Activated naive CD4-positive, alpha-beta T cell treated with anti-CD3 and anti-CD28 coated beads for 36 hours (primary cell): ENCODE measurements around the gene IL12RB2. TPM values are rescaled to one million over a fixed set of nuclear protein-coding genes. Genes with fewer than 3 reads are reported as not detected.

Source experiments
- CTCF ChIA-PET: fragments of 350-600 bp; sonication (Branson Sonifier 250); formaldehyde crosslinking; loops from one replicate; lab custom pipeline; 2021; ENCODE audit warnings: antibody characterized with exemption; lab: Charles Lee
- DNase-seq: peaks from one replicate; pipeline ENCODE4 v3.0.0-alpha.2; 2020
- H3K27ac Mint-ChIP-seq: one replicate; pipeline ENCODE4 v1.8.0; 2021; ENCODE audit warnings: mild to moderate bottlenecking, mixed read lengths
- H3K27me3 Mint-ChIP-seq: one replicate; pipeline ENCODE4 v1.8.0; 2021; ENCODE audit warnings: low read depth, mixed read lengths
- H3K36me3 Mint-ChIP-seq: one replicate; pipeline ENCODE4 v1.8.0; 2021; ENCODE audit warnings: low read depth, mixed read lengths
- H3K4me1 Mint-ChIP-seq: one replicate; pipeline ENCODE4 v1.8.0; 2021; ENCODE audit warnings: low read depth, mixed read lengths
- H3K4me3 Mint-ChIP-seq: one replicate; pipeline ENCODE4 v1.8.0; 2021; ENCODE audit warnings: mild to moderate bottlenecking, moderate library complexity, mixed read lengths
- H3K9me3 Mint-ChIP-seq: one replicate; pipeline ENCODE4 v1.8.0; 2021; ENCODE audit warnings: mixed read lengths
- intact Hi-C: fragments of 100-400 bp; cut with micrococcal nuclease; formaldehyde crosslinking; loops from one replicate; pipeline ENCODE4 v1.15.1; 2023
- total RNA-seq, 2 experiments: library from RNA; stranded (reverse); gene quantifications; one replicate each; pipeline ENCODE4 v1.2.3, GENCODE V29; 2021

The IL12RB2 gene
- total RNA-seq, 2 experiments from 2014 or later = 76.5 to 82.9 TPM

DNA sequence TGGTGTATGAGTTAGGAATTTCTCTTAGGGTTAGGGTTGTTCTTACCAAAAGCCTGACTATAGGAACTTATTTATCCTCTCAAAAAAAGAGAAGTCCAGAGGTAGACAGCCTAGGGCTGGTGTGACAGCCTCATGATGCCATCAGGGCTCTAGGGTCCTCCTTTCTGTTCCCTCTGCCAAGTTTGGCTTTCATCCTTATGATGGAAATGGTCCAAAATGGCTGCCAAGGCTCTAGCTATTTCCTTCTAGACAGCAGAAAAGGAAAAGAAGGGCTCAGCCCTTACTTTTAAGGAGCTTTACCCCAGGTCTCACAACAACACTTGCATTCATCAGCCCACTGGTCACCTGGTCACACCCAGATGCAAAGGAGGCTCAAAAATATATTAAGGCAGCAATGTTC lies 44.5 kb downstream of the IL12RB2 start:
- no peak overlapping the region for H3K4me3 Mint-ChIP-seq
- intact Hi-C loops = no loop called here
- DNase-seq = no peak
- H3K4me1 Mint-ChIP-seq = peaks cover 47% of the 10 kb centered on the region
- no peaks in the 10 kb centered on the region for H3K27me3 Mint-ChIP-seq
- CTCF ChIA-PET = interaction anchor here (1.3 kb wide), 1 partner anchor 148 kb away, joined by 3 read pairs; no protein-coding TSS in a partner anchor
- H3K36me3 Mint-ChIP-seq = peaks cover 67% of the 10 kb centered on the region
- no peak overlapping the region for H3K27ac Mint-ChIP-seq
- H3K9me3 Mint-ChIP-seq = no peaks in the 10 kb centered on the region

DNA sequence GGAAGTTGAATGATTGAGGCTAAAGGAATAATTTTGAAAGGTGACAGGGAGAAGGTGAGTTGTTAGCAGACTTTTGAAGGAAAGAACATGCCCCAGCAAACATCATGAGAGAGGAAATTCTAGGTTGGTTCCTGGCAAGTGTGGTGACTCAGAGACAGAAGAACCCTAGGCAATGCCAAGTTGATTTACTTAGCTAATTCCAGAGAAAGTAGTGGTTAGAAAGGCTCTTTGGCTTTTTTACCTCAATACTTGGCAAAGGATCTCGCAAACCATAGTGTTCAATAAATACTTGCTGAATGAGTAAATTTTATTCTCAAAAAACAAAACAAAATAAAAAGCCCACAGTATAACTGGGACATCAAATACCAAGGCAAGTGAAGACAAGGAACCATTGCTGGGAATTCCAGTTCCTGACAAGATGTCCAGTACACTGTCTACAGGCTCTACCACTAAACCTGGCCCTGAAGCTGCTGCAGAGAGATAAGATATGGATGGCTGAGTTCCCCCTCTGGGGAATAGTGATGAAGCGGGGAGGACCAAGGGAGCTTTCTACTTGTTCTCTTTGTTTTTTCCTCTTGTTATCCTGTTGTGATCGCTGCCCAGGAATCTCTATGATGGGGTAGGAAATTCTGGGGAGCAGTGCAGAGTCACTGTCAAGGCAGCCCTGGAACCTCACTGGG lies 48.2 kb downstream of the IL12RB2 start:
- H3K27ac Mint-ChIP-seq = peak overlapping the region; percentile 67
- CTCF ChIA-PET = interaction anchor here (0.5 to 2.2 kb wide), 4 partner anchors 8 to 142 kb away, joined by 4 to 7 read pairs (median 6); no protein-coding TSS in a partner anchor
- H3K4me3 Mint-ChIP-seq = no peak overlapping the region
- intact Hi-C loops = no loop called here
- no peaks in the 10 kb centered on the region for H3K27me3 Mint-ChIP-seq
- H3K36me3 Mint-ChIP-seq = peaks cover 63% of the 10 kb centered on the region
- H3K9me3 Mint-ChIP-seq = no peaks in the 10 kb centered on the region
- DNase-seq = no peak
- H3K4me1 Mint-ChIP-seq = peaks cover 44% of the 10 kb centered on the region

DNA sequence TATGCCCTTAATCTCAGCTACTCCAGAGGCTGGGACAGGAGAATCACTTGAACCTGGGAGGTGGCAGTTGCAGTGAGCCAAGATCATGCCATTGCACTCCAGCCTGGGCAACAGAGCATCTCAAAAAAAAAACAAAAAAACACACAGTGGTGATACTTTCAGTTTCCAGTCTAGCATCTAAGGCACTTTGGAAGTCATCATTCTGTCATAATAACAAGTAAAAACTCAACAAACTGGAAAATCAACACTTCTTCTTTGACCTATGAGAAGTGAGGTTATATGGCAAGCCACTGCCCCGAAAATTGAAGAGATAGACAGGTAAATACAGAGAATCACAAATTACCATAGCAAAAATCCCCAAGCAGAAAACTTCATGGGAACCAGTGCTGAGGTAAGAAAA lies 51.9 kb downstream of the IL12RB2 start:
- CTCF ChIA-PET = no interaction called here
- H3K27me3 Mint-ChIP-seq = no peaks in the 10 kb centered on the region
- no peaks in the 10 kb centered on the region for H3K9me3 Mint-ChIP-seq
- peaks cover 57% of the 10 kb centered on the region for H3K36me3 Mint-ChIP-seq
- no peak for DNase-seq
- intact Hi-C loops = no loop called here
- H3K4me3 Mint-ChIP-seq = no peak overlapping the region
- no peak overlapping the region for H3K27ac Mint-ChIP-seq
- peaks cover 47% of the 10 kb centered on the region for H3K4me1 Mint-ChIP-seq

DNA sequence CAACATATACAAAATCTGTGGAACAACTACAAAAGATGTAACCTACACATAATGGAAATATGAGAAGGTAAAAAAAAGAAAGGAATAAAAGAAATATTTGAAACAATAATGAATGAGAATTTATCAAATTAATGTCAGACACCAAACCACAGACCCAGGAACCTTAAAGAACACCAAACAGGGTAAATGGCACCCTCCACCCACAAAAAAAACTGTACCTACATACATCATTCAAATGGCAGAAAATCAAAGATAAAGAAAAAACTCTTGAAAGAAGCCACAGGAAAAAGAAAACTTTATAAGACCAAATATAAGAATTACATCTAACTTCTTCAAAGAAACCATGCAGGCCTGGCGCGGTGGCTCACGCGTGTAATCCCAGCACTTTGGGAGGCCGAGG lies 54.0 kb downstream of the IL12RB2 start:
- no peaks in the 10 kb centered on the region for H3K27me3 Mint-ChIP-seq
- H3K9me3 Mint-ChIP-seq = no peaks in the 10 kb centered on the region
- peaks cover 56% of the 10 kb centered on the region for H3K36me3 Mint-ChIP-seq
- intact Hi-C loops = no loop called here
- DNase-seq = no peak
- no peak overlapping the region for H3K27ac Mint-ChIP-seq
- no peak overlapping the region for H3K4me3 Mint-ChIP-seq
- peaks cover 43% of the 10 kb centered on the region for H3K4me1 Mint-ChIP-seq
- CTCF ChIA-PET = no interaction called here

DNA sequence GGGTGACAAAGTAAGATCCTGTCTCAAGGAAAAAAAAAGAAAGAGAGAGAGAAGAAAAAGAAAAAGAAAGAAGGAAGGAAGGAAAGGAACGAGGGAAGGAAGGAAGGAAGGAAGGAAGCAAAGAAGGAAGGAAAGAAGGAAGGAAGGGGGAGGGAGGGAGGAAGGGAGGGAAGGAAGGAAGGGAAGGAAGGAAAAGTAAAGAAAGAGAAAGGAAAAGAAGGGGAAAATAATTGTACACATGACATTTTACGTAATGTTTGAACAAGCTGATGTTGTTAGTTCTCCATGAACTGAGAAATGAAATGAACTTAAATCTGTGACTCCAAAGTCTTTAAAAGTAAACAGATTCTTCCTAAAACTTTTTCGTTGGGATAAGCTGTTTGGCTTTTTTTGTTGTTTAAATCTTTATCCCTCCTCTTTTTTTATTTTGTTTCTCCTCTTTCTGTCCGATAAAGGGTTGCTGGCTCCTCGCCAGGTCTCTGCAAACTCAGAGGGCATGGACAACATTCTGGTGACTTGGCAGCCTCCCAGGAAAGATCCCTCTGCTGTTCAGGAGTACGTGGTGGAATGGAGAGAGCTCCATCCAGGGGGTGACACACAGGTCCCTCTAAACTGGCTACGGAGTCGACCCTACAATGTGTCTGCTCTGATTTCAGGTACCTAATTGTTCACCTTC lies 59.8 kb downstream of the IL12RB2 start:
- H3K27me3 Mint-ChIP-seq = no peaks in the 10 kb centered on the region
- no peaks in the 10 kb centered on the region for H3K9me3 Mint-ChIP-seq
- no peak for DNase-seq
- peaks cover 73% of the 10 kb centered on the region for H3K36me3 Mint-ChIP-seq
- no peak overlapping the region for H3K4me3 Mint-ChIP-seq
- CTCF ChIA-PET = interaction anchor here (0.8 kb wide), 1 partner anchor 20 kb away, joined by 3 read pairs; no protein-coding TSS in a partner anchor
- intact Hi-C loops = no loop called here
- H3K4me1 Mint-ChIP-seq = peaks cover 18% of the 10 kb centered on the region
- H3K27ac Mint-ChIP-seq = peak overlapping the region; percentile 58

DNA sequence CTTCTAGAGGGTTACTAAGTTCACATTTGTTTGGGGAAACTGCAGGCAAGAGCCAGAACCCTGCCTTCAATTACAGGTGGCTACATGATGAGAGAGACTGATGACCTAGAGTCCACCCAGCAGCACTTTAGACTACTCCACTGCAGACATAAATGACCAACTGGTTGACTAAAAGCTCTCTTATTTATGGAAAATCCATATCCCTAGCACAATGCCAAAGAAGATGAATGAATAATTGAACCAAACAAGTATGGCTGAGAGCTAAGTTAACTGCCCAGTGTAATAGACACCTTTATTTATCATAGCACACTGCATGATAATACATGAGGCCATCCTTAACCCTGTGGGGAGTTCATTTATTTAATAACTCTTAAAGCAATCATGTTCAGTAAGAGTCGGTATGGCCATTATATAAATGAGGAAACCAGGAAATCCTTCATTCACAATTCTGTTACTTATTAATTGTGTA lies 60.4 kb downstream of the IL12RB2 start:
- intact Hi-C loops = no loop called here
- Mint-ChIP-seq H3K4me3 (no peak overlapping the region), H3K9me3 (no peaks in the 10 kb centered on the region), H3K27me3 (no peaks in the 10 kb centered on the region), H3K27ac (no peak overlapping the region), H3K36me3 (peaks cover 74% of the 10 kb centered on the region), H3K4me1 (peaks cover 18% of the 10 kb centered on the region)
- no peak for DNase-seq
- CTCF ChIA-PET = interaction anchor here (0.8 kb wide), 1 partner anchor 20 kb away, joined by 3 read pairs; no protein-coding TSS in a partner anchor

DNA sequence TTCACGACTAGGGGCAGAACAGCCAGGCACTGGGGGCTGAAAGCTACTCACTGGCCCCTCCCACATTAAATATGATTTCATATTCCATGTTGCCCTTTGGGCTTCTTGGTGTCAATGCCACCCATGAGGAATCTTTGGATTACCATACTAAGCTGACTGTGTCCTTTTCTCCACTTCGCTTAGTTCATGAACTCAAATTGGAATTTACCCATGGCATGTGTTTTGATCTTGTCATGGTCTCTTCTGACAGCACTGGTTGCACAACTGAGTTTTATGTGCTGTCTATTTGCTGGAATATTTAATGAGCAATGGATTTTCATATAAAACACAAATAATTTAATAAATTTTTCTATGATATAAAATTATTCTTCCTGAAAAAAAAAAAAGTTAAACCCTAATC lies 63.4 kb downstream of the IL12RB2 start:
- intact Hi-C loops = no loop called here
- peaks cover 76% of the 10 kb centered on the region for H3K36me3 Mint-ChIP-seq
- DNase-seq = no peak
- no peak overlapping the region for H3K4me3 Mint-ChIP-seq
- CTCF ChIA-PET = interaction anchor here (0.8 kb wide), 1 partner anchor 18 kb away, joined by 3 read pairs; no protein-coding TSS in a partner anchor
- H3K27ac Mint-ChIP-seq = no peak overlapping the region
- H3K27me3 Mint-ChIP-seq = no peaks in the 10 kb centered on the region
- H3K4me1 Mint-ChIP-seq = peaks cover 1% of the 10 kb centered on the region
- no peaks in the 10 kb centered on the region for H3K9me3 Mint-ChIP-seq

DNA sequence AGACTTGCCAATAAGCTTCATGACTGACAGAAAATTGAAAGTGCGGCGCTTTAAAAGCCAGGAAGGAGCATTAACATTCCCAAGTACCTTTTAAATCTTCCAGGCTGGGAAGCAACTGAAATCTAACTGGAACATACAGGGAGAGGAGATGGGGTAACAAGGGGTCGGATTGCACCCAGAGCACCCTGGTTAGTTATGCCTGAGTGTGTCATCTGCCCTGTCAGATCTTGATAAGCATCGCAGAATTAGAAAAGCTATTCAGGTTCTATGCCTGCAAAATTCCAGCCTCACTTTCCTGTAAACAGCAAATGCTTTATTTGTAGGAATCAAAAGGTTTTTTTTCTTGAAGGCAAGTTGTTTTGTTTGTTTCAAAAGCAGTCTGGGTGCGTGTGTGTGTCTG lies 64.0 kb downstream of the IL12RB2 start:
- no peaks in the 10 kb centered on the region for H3K27me3 Mint-ChIP-seq
- H3K36me3 Mint-ChIP-seq = peaks cover 79% of the 10 kb centered on the region
- no peak overlapping the region for H3K4me3 Mint-ChIP-seq
- no peak for DNase-seq
- CTCF ChIA-PET = interaction anchor here (1.2 kb wide), 1 partner anchor 162 kb away, joined by 3 read pairs; no protein-coding TSS in a partner anchor
- intact Hi-C loops = no loop called here
- H3K4me1 Mint-ChIP-seq = peaks cover 1% of the 10 kb centered on the region
- no peaks in the 10 kb centered on the region for H3K9me3 Mint-ChIP-seq
- H3K27ac Mint-ChIP-seq = no peak overlapping the region

DNA sequence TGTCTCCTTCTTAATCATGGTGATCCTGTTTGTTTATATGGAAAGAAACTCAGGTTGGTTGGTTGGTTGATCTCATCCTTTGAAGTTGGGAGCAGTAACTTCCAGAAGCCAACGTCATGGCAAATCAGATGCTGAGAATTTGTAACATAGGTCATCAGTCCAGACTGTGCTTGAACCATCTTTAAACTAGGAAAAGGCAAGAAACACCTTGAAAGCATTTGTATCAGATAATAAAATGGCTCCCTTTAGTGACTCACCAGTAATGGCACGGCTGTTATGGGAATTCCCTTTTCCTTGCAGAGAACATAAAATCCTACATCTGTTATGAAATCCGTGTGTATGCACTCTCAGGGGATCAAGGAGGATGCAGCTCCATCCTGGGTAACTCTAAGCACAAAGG lies 64.5 kb downstream of the IL12RB2 start:
- Mint-ChIP-seq H3K36me3 (peaks cover 78% of the 10 kb centered on the region), H3K4me3 (no peak overlapping the region), H3K27ac (no peak overlapping the region), H3K9me3 (no peaks in the 10 kb centered on the region), H3K27me3 (no peaks in the 10 kb centered on the region), H3K4me1 (peaks cover 1% of the 10 kb centered on the region)
- CTCF ChIA-PET = interaction anchor here (1.2 kb wide), 1 partner anchor 163 kb away, joined by 3 read pairs; no protein-coding TSS in a partner anchor
- intact Hi-C loops = no loop called here
- DNase-seq = no peak

DNA sequence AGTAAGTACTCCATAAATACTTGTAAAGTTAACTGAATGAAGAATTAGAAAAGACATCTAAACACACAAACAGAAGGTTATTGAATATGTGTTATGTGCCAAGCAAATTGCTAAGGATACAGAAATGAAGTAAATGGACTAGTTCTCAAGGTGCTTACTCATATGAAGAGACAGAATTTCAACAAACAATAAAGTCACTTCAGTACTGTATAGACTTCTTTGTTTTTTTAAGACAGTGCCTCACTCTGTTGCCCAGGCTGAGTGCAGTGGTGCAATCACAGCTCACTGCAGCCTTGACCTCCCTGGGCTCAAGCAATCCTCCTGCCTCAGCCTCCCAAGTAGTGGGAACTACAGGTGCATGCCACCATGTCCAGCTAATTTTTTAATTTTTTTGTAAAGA lies 65.2 kb downstream of the IL12RB2 start:
- peaks cover 1% of the 10 kb centered on the region for H3K4me1 Mint-ChIP-seq
- H3K4me3 Mint-ChIP-seq = no peak overlapping the region
- no peaks in the 10 kb centered on the region for H3K27me3 Mint-ChIP-seq
- peaks cover 79% of the 10 kb centered on the region for H3K36me3 Mint-ChIP-seq
- H3K27ac Mint-ChIP-seq = no peak overlapping the region
- CTCF ChIA-PET = interaction anchor here (1.0 kb wide), 1 partner anchor 160 kb away, joined by 3 read pairs; no protein-coding TSS in a partner anchor
- no peaks in the 10 kb centered on the region for H3K9me3 Mint-ChIP-seq
- no peak for DNase-seq
- intact Hi-C loops = no loop called here

DNA sequence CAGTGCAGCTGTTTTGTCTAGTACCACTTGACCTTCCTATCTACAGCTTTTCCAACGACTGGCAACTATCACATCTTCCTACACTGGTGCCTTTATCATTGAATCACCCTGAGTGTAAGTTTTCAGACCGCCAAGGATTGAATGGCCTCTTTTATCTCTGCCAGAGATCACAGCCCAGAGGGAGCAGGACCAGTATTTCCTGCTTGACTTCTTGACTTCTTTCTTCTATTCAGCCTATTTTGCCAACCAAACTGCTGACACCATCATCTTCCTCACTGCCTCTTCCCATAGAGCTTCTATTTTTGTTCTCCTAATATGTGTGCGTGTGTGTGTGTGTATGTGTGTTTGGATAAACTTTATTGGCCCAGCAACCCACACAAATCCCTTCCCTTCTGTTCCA lies 68.7 kb downstream of the IL12RB2 start:
- Mint-ChIP-seq H3K4me1 (peaks cover 1% of the 10 kb centered on the region), H3K9me3 (no peaks in the 10 kb centered on the region), H3K27ac (no peak overlapping the region), H3K27me3 (no peaks in the 10 kb centered on the region), H3K4me3 (no peak overlapping the region), H3K36me3 (peaks cover 75% of the 10 kb centered on the region)
- CTCF ChIA-PET = no interaction called here
- intact Hi-C loops = no loop called here
- no peak for DNase-seq

DNA sequence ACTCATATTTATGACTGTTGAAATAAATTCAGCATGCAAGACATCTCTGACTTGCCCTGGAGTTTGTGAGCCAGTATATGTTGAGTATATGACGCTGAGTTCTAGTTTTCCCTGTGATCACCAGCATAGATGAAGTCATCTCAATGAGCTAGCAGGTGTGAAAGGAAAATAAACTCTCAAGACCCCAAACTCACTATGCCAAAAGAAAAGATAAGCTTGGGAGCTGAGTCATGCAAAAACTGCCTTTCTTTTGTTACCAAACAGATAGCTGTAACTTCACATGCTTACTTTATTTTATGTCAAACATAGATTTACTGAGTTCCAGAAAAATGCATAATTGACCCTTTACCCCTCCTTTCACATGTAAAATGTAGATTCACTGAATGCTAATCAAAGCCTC lies 69.6 kb downstream of the IL12RB2 start:
- H3K36me3 Mint-ChIP-seq = peaks cover 75% of the 10 kb centered on the region
- CTCF ChIA-PET = no interaction called here
- no peak overlapping the region for H3K27ac Mint-ChIP-seq
- peaks cover 1% of the 10 kb centered on the region for H3K9me3 Mint-ChIP-seq
- intact Hi-C loops = no loop called here
- H3K4me3 Mint-ChIP-seq = no peak overlapping the region
- H3K4me1 Mint-ChIP-seq = peaks cover 1% of the 10 kb centered on the region
- no peak for DNase-seq
- no peaks in the 10 kb centered on the region for H3K27me3 Mint-ChIP-seq
